NB4 (cell line): Measurements from ENCODE around the gene PAQR6.

Experiments used
- CTCF ChIP-seq: IDR thresholded peaks from one replicate; pipeline ENCODE4 v1.5.1; 2012; ENCODE audit warnings: low read depth, low read length
- MAX ChIP-seq: IDR thresholded peaks from 2 replicates; pipeline ENCODE4 v1.6.1; 2011; ENCODE audit warnings: low read depth, low read length
- MYC ChIP-seq: IDR thresholded peaks from 2 replicates; pipeline ENCODE4 v1.6.1; 2011; ENCODE audit warnings: low read depth, low read length
- POLR2A ChIP-seq: IDR thresholded peaks from 2 replicates; pipeline ENCODE4 v1.6.1; 2011; ENCODE audit warnings: mild to moderate bottlenecking; ENCODE audit not compliant: insufficient read length; ENCODE audit errors: extremely low read depth

DNA sequence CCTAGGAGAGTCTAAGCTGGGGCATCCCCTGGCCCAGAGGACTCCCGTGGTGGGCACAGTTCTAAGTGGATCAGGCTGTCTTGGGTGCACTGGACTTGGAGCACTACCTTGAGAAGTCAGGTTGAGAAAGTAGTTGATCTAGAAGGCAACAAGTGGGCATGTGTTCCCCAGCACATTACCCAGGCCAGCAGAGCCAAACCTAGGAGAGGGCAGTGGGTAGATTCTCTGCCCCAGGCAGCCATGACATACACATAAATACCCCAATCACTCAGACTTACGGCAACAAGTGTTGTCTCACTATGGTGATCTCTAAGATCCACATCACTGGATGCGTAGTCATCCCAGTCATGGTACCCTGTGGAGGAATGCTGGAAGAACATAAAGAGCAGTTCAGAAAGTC is 36.6 kb downstream of the PAQR6 start:
- TF ChIP-seq CTCF (no peak), POLR2A (no peak), MAX (no peak), MYC (no peak)
